ENCODE data around the gene ACSL1. TPM values are rescaled to one million over a fixed set of nuclear protein-coding genes. Genes with fewer than 3 reads are reported as not detected.

The ACSL1 gene
- polyA plus RNA-seq, 2 donors = 41.9 to 46.5 TPM

GRCh38 chr4:184755278-184755677, 70.5 kb downstream of the ACSL1 start:
- H3K4me3 ChIP-seq (ENCODE audit: low read depth in 1 of 2, low read length in 2 of 2) = no peak overlapping the region
- no peaks in the 10 kb centered on the region for H3K27me3 ChIP-seq (ENCODE audit: control insufficient read depth in 1 of 2, insufficient read depth in 2 of 2, low read length in 2 of 2)
- H3K4me1 ChIP-seq (ENCODE audit: control insufficient read depth in 2 of 2, insufficient read depth in 2 of 2, low read length in 1 of 2) = no peaks in the 10 kb centered on the region
- H3K9me3 ChIP-seq (ENCODE audit: control insufficient read depth in 2 of 2, insufficient read depth in 1 of 2, low read depth in 1 of 2, low read length in 1 of 2) = no peaks in the 10 kb centered on the region
- WGBS, 2 donors = 53 to 66% methylated on average over 6 of the region's 6 CpGs
- H3K36me3 ChIP-seq (ENCODE audit: control insufficient read depth in 2 of 2, insufficient read depth in 2 of 2, low read length in 1 of 2) = peaks cover 0 to 2% of the 10 kb centered on the region in 2 donors
- H3K27ac ChIP-seq (ENCODE audit: low read depth in 2 of 2, low read length in 1 of 2) = peak overlapping the region; percentile 57 to 69

DNA sequence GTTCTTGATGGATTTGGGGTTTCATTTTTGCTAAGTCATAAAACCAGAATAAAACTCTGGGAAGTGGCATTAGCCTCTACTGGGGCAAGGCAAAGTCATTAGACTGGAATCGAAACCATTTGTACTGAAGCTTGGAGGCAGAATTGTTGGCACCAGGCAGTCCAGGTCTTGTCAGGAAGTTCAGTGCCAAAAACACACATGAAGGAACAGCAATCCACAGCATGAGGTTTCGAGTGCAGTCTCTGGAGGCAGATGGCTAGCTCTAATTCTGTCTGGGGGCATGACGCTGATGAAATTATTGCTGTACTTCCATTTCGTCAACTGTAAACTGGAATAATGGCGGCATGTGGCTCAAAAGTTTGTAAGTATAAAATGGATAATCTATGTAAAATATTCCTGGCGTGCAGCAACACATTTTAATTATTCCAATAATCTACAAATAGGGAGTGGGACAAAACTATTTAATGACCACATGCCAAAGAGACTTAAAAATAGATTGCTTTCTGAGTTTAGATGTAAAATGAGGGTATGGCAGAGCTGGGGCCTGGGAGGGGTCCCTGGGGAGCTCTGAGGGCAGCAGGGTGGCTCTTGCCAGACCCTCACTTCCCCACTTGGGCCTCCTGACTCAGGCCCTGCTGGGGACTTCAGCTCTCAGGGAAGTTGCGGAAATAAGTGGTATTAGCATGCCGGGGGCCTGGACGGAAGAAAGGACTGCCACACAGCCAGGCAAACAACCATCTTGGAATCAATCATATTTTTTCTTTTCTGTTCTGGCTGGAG, 73.1 kb downstream of the ACSL1 start:
- WGBS, 2 donors = 87 to 91% methylated on average over 9 of the region's 9 CpGs
- Histone ChIP-seq H3K9me3 (ENCODE audit: control insufficient read depth in 2 of 2, insufficient read depth in 1 of 2, low read depth in 1 of 2, low read length in 1 of 2) (no peaks in the 10 kb centered on the region), H3K27me3 (ENCODE audit: control insufficient read depth in 1 of 2, insufficient read depth in 2 of 2, low read length in 2 of 2) (no peaks in the 10 kb centered on the region), H3K27ac (ENCODE audit: low read depth in 2 of 2, low read length in 1 of 2) (no peak overlapping the region), H3K4me3 (ENCODE audit: low read depth in 1 of 2, low read length in 2 of 2) (no peak overlapping the region), H3K36me3 (ENCODE audit: control insufficient read depth in 2 of 2, insufficient read depth in 2 of 2, low read length in 1 of 2) (no peaks in the 10 kb centered on the region), H3K4me1 (ENCODE audit: control insufficient read depth in 2 of 2, insufficient read depth in 2 of 2, low read length in 1 of 2) (peaks cover 2 to 7% of the 10 kb centered on the region in 2 donors)

- Histone ChIP-seq H3K27me3 (ENCODE audit: control insufficient read depth in 1 of 2, insufficient read depth in 2 of 2, low read length in 2 of 2) (no peaks in the 10 kb centered on the region), H3K9me3 (ENCODE audit: control insufficient read depth in 2 of 2, insufficient read depth in 1 of 2, low read depth in 1 of 2, low read length in 1 of 2) (no peaks in the 10 kb centered on the region), H3K4me3 (ENCODE audit: low read depth in 1 of 2, low read length in 2 of 2) (no peak overlapping the region), H3K4me1 (ENCODE audit: control insufficient read depth in 2 of 2, insufficient read depth in 2 of 2, low read length in 1 of 2) (peaks cover 7 to 12% of the 10 kb centered on the region in 2 donors), H3K36me3 (ENCODE audit: control insufficient read depth in 2 of 2, insufficient read depth in 2 of 2, low read length in 1 of 2) (no peaks in the 10 kb centered on the region), H3K27ac (ENCODE audit: low read depth in 2 of 2, low read length in 1 of 2) (no peak overlapping the region)
- WGBS, 2 donors = 70 to 75% methylated on average over 6 of the region's 6 CpGs
Measured at GRCh38 chr4:184751585-184751956, 74.2 kb downstream of the ACSL1 start.

DNA sequence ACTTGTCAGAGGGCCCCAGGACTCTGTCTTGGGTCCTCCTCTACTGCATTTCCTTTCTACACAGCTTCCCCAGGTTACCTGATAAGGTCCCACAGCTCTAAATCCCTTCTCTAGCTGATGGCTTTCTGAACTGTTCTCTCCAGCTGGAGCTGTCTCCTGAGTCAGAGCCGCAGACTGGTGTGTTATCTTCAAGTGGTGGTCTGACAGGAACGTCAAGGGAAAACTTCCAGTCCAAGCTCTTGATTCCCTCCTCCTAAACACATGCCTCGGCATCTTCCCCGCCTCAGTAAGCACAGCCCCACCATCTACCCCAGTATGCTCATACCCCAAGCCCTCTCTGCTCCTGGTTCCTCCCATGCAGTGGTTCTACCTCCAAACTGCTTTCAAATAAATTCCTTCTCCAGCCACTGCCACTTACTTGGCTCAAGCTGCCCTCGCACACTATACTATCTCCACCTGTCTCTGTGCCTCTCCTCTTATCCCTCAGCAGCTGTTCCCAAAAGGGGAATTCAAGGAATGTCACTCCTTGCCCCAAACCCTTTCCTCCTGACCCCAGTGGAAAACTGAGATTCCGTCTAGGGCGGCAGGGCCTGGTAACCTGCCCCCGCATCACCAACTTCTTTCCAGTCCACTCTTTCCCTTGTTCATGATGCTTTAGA, 74.7 kb downstream of the ACSL1 start:
- Histone ChIP-seq H3K4me3 (ENCODE audit: low read depth in 1 of 2, low read length in 2 of 2) (no peak overlapping the region), H3K9me3 (ENCODE audit: control insufficient read depth in 2 of 2, insufficient read depth in 1 of 2, low read depth in 1 of 2, low read length in 1 of 2) (no peaks in the 10 kb centered on the region), H3K27ac (ENCODE audit: low read depth in 2 of 2, low read length in 1 of 2) (peak overlapping the region in 1 of 2 donors; percentile 45), H3K36me3 (ENCODE audit: control insufficient read depth in 2 of 2, insufficient read depth in 2 of 2, low read length in 1 of 2) (no peaks in the 10 kb centered on the region), H3K4me1 (ENCODE audit: control insufficient read depth in 2 of 2, insufficient read depth in 2 of 2, low read length in 1 of 2) (peaks cover 7 to 12% of the 10 kb centered on the region in 2 donors), H3K27me3 (ENCODE audit: control insufficient read depth in 1 of 2, insufficient read depth in 2 of 2, low read length in 2 of 2) (no peaks in the 10 kb centered on the region)
- WGBS, 2 donors = 85 to 87% methylated on average over 8 of the region's 8 CpGs

DNA sequence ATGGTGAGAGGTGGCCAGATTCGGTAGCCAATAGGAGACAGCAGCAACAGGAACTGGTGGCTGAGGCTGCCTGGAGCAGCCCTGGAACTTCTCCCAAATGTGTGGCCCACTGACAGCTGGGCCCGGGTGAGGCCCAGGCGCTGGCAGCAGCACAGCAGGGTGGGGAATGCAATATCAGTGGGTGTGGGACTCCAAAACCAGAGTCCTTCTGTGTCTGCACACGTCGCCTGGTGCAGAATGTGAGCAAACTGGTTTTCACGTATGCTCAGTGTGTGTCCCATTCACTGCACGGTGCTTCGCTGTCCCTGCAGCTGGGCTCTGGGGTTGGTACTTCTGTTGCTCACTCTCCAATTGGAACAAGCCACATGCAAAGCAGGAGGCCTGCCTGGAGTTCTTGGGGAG, 77.5 kb downstream of the ACSL1 start:
- peak overlapping the region; percentile 91 to 99 for H3K27ac ChIP-seq (ENCODE audit: low read depth in 2 of 2, low read length in 1 of 2)
- WGBS, 2 donors = 34 to 47% methylated on average over 8 of the region's 8 CpGs

GRCh38 chr4:184747034-184747830, 78.5 kb downstream of the ACSL1 start:
- WGBS, 2 donors = 52 to 62% methylated on average over 4 of the region's 4 CpGs
- Histone ChIP-seq H3K27ac (ENCODE audit: low read depth in 2 of 2, low read length in 1 of 2) (peak overlapping the region; percentile 91 to 99), H3K4me3 (ENCODE audit: low read depth in 1 of 2, low read length in 2 of 2) (no peak overlapping the region), H3K4me1 (ENCODE audit: control insufficient read depth in 2 of 2, insufficient read depth in 2 of 2, low read length in 1 of 2) (peaks cover 7 to 12% of the 10 kb centered on the region in 2 donors), H3K36me3 (ENCODE audit: control insufficient read depth in 2 of 2, insufficient read depth in 2 of 2, low read length in 1 of 2) (no peaks in the 10 kb centered on the region), H3K27me3 (ENCODE audit: control insufficient read depth in 1 of 2, insufficient read depth in 2 of 2, low read length in 2 of 2) (no peaks in the 10 kb centered on the region), H3K9me3 (ENCODE audit: control insufficient read depth in 2 of 2, insufficient read depth in 1 of 2, low read depth in 1 of 2, low read length in 1 of 2) (no peaks in the 10 kb centered on the region)

More for the DNA sequence above, 77.5 kb downstream of the ACSL1 start:
- Histone ChIP-seq H3K4me1 (ENCODE audit: control insufficient read depth in 2 of 2, insufficient read depth in 2 of 2, low read length in 1 of 2) (peaks cover 7 to 12% of the 10 kb centered on the region in 2 donors), H3K4me3 (ENCODE audit: low read depth in 1 of 2, low read length in 2 of 2) (no peak overlapping the region), H3K36me3 (ENCODE audit: control insufficient read depth in 2 of 2, insufficient read depth in 2 of 2, low read length in 1 of 2) (no peaks in the 10 kb centered on the region), H3K9me3 (ENCODE audit: control insufficient read depth in 2 of 2, insufficient read depth in 1 of 2, low read depth in 1 of 2, low read length in 1 of 2) (no peaks in the 10 kb centered on the region), H3K27me3 (ENCODE audit: control insufficient read depth in 1 of 2, insufficient read depth in 2 of 2, low read length in 2 of 2) (no peaks in the 10 kb centered on the region)

GRCh38 chr4:184745831-184746795, 79.7 kb downstream of the ACSL1 start:
- Histone ChIP-seq H3K9me3 (ENCODE audit: control insufficient read depth in 2 of 2, insufficient read depth in 1 of 2, low read depth in 1 of 2, low read length in 1 of 2) (no peaks in the 10 kb centered on the region), H3K36me3 (ENCODE audit: control insufficient read depth in 2 of 2, insufficient read depth in 2 of 2, low read length in 1 of 2) (no peaks in the 10 kb centered on the region), H3K27ac (ENCODE audit: low read depth in 2 of 2, low read length in 1 of 2) (peak overlapping the region; percentile 91 to 99), H3K4me1 (ENCODE audit: control insufficient read depth in 2 of 2, insufficient read depth in 2 of 2, low read length in 1 of 2) (peaks cover 7 to 12% of the 10 kb centered on the region in 2 donors), H3K27me3 (ENCODE audit: control insufficient read depth in 1 of 2, insufficient read depth in 2 of 2, low read length in 2 of 2) (no peaks in the 10 kb centered on the region), H3K4me3 (ENCODE audit: low read depth in 1 of 2, low read length in 2 of 2) (no peak overlapping the region)
- WGBS, 2 donors = 7 to 10% methylated on average over 10 of the region's 10 CpGs

GRCh38 chr4:184744236-184744635, 81.5 kb downstream of the ACSL1 start:
- 90 to 93% methylated on average over 10 of the region's 10 CpGs for WGBS, 2 donors
- H3K9me3 ChIP-seq (ENCODE audit: control insufficient read depth in 2 of 2, insufficient read depth in 1 of 2, low read depth in 1 of 2, low read length in 1 of 2) = no peaks in the 10 kb centered on the region
- H3K4me3 ChIP-seq (ENCODE audit: low read depth in 1 of 2, low read length in 2 of 2) = no peak overlapping the region
- no peak overlapping the region for H3K27ac ChIP-seq (ENCODE audit: low read depth in 2 of 2, low read length in 1 of 2)
- H3K4me1 ChIP-seq (ENCODE audit: control insufficient read depth in 2 of 2, insufficient read depth in 2 of 2, low read length in 1 of 2) = peaks cover 7 to 12% of the 10 kb centered on the region in 2 donors
- H3K27me3 ChIP-seq (ENCODE audit: control insufficient read depth in 1 of 2, insufficient read depth in 2 of 2, low read length in 2 of 2) = no peaks in the 10 kb centered on the region
- no peaks in the 10 kb centered on the region for H3K36me3 ChIP-seq (ENCODE audit: control insufficient read depth in 2 of 2, insufficient read depth in 2 of 2, low read length in 1 of 2)

Data from esophagus (tissue), 2 donors.